ENCODE measurements around the gene TNS2. TPM values are rescaled to one million over a fixed set of nuclear protein-coding genes. Genes with fewer than 3 reads are reported as not detected.

Gene TNS2
- total and polyA plus RNA-seq, 2 of the 13 experiments (the other 11 are each of a cell fraction or from before 2014, with no cell fraction given): 8.9 to 20.4 TPM

GRCh38 chr12:53005986-53006809 is 43.7 kb upstream of the TNS2 start, which contains the start of gene EIF4B (continued):
- no peak; the same call in 1 of the 2 replicates for TF ChIP-seq ZBTB43 (CRISPR knock-in tag; conservative IDR thresholded peaks at IDR 0.05)
- peak; percentile 52 to 70; a peak in 3 of 4 replicates for TF ChIP-seq POLR2A (IDR thresholded peaks at IDR 0.05; ENCODE audit: insufficient read depth in 1 of 2, low read depth in 2 of 2, low read length in 2 of 2)
- peak; percentile 47; the same call in 1 of the 2 replicates for TF ChIP-seq MIER3 (CRISPR knock-in tag; IDR thresholded peaks at IDR 0.05; ENCODE audit: borderline replicate concordance)
- no peak for TF ChIP-seq PCBP2 (optimal IDR thresholded peaks at IDR 0.05; ENCODE audit: low read depth, low read length, poor library complexity, severe bottlenecking)
- TF ChIP-seq ZNF510 (CRISPR knock-in tag; IDR thresholded peaks at IDR 0.05; ENCODE audit: low read depth): no peak; the same call in 1 of the 2 replicates
- TF ChIP-seq ZNF556 (CRISPR knock-in tag; IDR thresholded peaks at IDR 0.05; ENCODE audit: borderline replicate concordance): no peak
- no peak for TF ChIP-seq ZNF138 (CRISPR knock-in tag; IDR thresholded peaks at IDR 0.05; ENCODE audit: low read depth)
- no peak for TF ChIP-seq ZNF256 (CRISPR knock-in tag; conservative IDR thresholded peaks at IDR 0.05)
- no peak for TF ChIP-seq RORA (CRISPR knock-in tag; IDR thresholded peaks at IDR 0.05)
- TF ChIP-seq POLR2AphosphoS5 (IDR thresholded peaks at IDR 0.05; ENCODE audit: low read depth, low read length): peak; percentile 83
- TF ChIP-seq ZNF616 (CRISPR knock-in tag; IDR thresholded peaks at IDR 0.05; ENCODE audit: low read depth): no peak
- TF ChIP-seq ZNF841 (CRISPR knock-in tag; IDR thresholded peaks at IDR 0.05; ENCODE audit: borderline replicate concordance): no peak
- TF ChIP-seq ZNF713 (CRISPR knock-in tag; IDR thresholded peaks at IDR 0.05): no peak
- TF ChIP-seq ZNF121 (CRISPR knock-in tag; IDR thresholded peaks at IDR 0.05): no peak
- TF ChIP-seq FOXO1 (CRISPR knock-in tag; IDR thresholded peaks at IDR 0.05): no peak
- TF ChIP-seq GABPA (IDR thresholded peaks at IDR 0.05; ENCODE audit: low read depth, low read length): peak; percentile 60
- TF ChIP-seq GABPA (CRISPR knock-in tag; IDR thresholded peaks at IDR 0.05; ENCODE audit: low read depth): peak; percentile 89
- no peak for TF ChIP-seq ZNF17 (CRISPR knock-in tag; IDR thresholded peaks at IDR 0.05)
- no peak for TF ChIP-seq MYNN (CRISPR knock-in tag; IDR thresholded peaks at IDR 0.05; ENCODE audit: low read depth)
- TF ChIP-seq NFKB2 (CRISPR knock-in tag; IDR thresholded peaks at IDR 0.05; ENCODE audit: borderline replicate concordance): no peak
- no peak for TF ChIP-seq HOXA9 (CRISPR knock-in tag; IDR thresholded peaks at IDR 0.05; ENCODE audit: borderline replicate concordance)
- peak; percentile 75; the same call in 1 of the 2 replicates for TF ChIP-seq ZNF747 (CRISPR knock-in tag; IDR thresholded peaks at IDR 0.05; ENCODE audit: borderline replicate concordance)
- peak; percentile 82 for TF ChIP-seq ZHX2 (IDR thresholded peaks at IDR 0.05; ENCODE audit: low read depth)
- no peak for TF ChIP-seq ZHX2 (CRISPR knock-in tag; IDR thresholded peaks at IDR 0.05; ENCODE audit: borderline replicate concordance)

All from HepG2 (cell line).